HK-2 (cell line): ENCODE measurements around the gene DDX31.
"Not testable (repeated sequence)": the region's sequence is repeated elsewhere in the genome, so short reads cannot be mapped to it uniquely, and the experiment has no call there.

Experiments
- DNase-seq: peaks from one replicate; pipeline ENCODE4 v3.0.0-alpha.2; 2018; ENCODE audit not compliant: unreplicated experiment

The DDX31 gene

GRCh38 chr9:132669698-132670456 lies at the start of gene DDX31:
Gene DDX31, minus strand, starts transcription at chr9:132669983. Its CDS starts 49 bp downstream, at chr9:132669934.
- DNase-seq = peak; percentile 81

- not testable (repeated sequence) for DNase-seq
Observed at GRCh38 chr9:132718381-132718928, 48.7 kb upstream of the DDX31 start.

- no peak for DNase-seq
Observed at GRCh38 chr9:132717326-132717945, 47.7 kb upstream of the DDX31 start.

GRCh38 chr9:132716007-132716406 lies 46.2 kb upstream of the DDX31 start:
- no peak for DNase-seq

GRCh38 chr9:132712753-132713152 lies 43.0 kb upstream of the DDX31 start:
- DNase-seq = no peak

GRCh38 chr9:132711846-132712245 lies 42.1 kb upstream of the DDX31 start:
- no peak for DNase-seq

- DNase-seq = not testable (repeated sequence)
Observed at GRCh38 chr9:132711152-132711551, 41.4 kb upstream of the DDX31 start.

GRCh38 chr9:132710333-132710732 lies 40.5 kb upstream of the DDX31 start:
- DNase-seq = no peak

- DNase-seq = no peak
Observed at GRCh38 chr9:132708769-132709430, 39.1 kb upstream of the DDX31 start.

- DNase-seq = no peak
Observed at GRCh38 chr9:132708239-132708638, 38.5 kb upstream of the DDX31 start.

- DNase-seq = no peak
Observed at GRCh38 chr9:132703336-132703735, 33.6 kb upstream of the DDX31 start.

- DNase-seq = no peak
Observed at GRCh38 chr9:132702254-132702653, 32.5 kb upstream of the DDX31 start.

GRCh38 chr9:132699956-132700355 lies 30.2 kb upstream of the DDX31 start:
- DNase-seq = no peak

GRCh38 chr9:132698989-132699388 lies 29.2 kb upstream of the DDX31 start:
- no peak for DNase-seq

- no peak for DNase-seq
Observed at GRCh38 chr9:132697230-132697629, 27.4 kb upstream of the DDX31 start.

GRCh38 chr9:132694144-132694543 lies 24.4 kb upstream of the DDX31 start:
- no peak for DNase-seq

GRCh38 chr9:132690696-132691095 lies 20.9 kb upstream of the DDX31 start:
- no peak for DNase-seq

- no peak for DNase-seq
Observed at GRCh38 chr9:132683873-132684272, 14.1 kb upstream of the DDX31 start.

GRCh38 chr9:132681561-132681960 lies 11.8 kb upstream of the DDX31 start:
- no peak for DNase-seq

- DNase-seq = no peak
Observed at GRCh38 chr9:132679946-132680625, 10.3 kb upstream of the DDX31 start.

- DNase-seq = no peak
Observed at GRCh38 chr9:132677976-132678375, 8.2 kb upstream of the DDX31 start.

GRCh38 chr9:132674485-132674884 lies 4.7 kb upstream of the DDX31 start:
- DNase-seq = no peak
